ENCODE results near the gene LSMEM2. TPM values are rescaled to one million over a fixed set of nuclear protein-coding genes. Genes with fewer than 3 reads are reported as not detected.
A peak's percentile ranks its signal among the peaks of the same experiment; 100 is the strongest.

The LSMEM2 gene
- polyA plus RNA-seq, 1 donor (not counting 4 experiments of a cell fraction or from before 2014, with no cell fraction given) = not detected

- Histone ChIP-seq H3K79me2 (ENCODE audit: control insufficient read depth, insufficient read depth, low read length) (peaks cover 55% of the 10 kb centered on the region), H3K36me3 (ENCODE audit: control insufficient read depth in 2 of 2, extremely low read depth in 1 of 2, insufficient read depth in 2 of 2, low read length in 2 of 2) (peaks cover 8 to 11% of the 10 kb centered on the region in 2 experiments), H3K9ac (ENCODE audit: control insufficient read depth, extremely low read depth, insufficient read depth, low read length) (peak overlapping the region; percentile 88), H3K27me3 (ENCODE audit: control insufficient read depth, extremely low read depth, insufficient read depth, low read length) (no peaks in the 10 kb centered on the region), H3K9me3 (ENCODE audit: control insufficient read depth, low read depth, low read length) (no peaks in the 10 kb centered on the region), H2AFZ (ENCODE audit: control insufficient read depth, low read length) (no peak overlapping the region), H3K4me1 (ENCODE audit: control insufficient read depth, extremely low read depth, insufficient read depth, low read length) (peaks cover 25% of the 10 kb centered on the region), H3K9me1 (ENCODE audit: control insufficient read depth, extremely low read depth, insufficient read depth, low read length) (peaks cover 2% of the 10 kb centered on the region), H3K4me2 (ENCODE audit: control insufficient read depth, extremely low read depth, insufficient read depth, low read depth, low read length) (peak overlapping the region; percentile 98), H3K27ac (ENCODE audit: control insufficient read depth, insufficient read depth, low read length) (peak overlapping the region; percentile 76), H3K4me3 (ENCODE audit: control insufficient read depth in 2 of 3, extremely low read depth in 1 of 3, insufficient read depth in 2 of 3, low read depth in 1 of 3, low read length in 3 of 3) (peak overlapping the region; percentile 76 to 98 (median 97)), H4K20me1 (ENCODE audit: control insufficient read depth, extremely low read depth, insufficient read depth, low read length) (peaks cover 11% of the 10 kb centered on the region)
- TF ChIP-seq CTCF (optimal IDR thresholded peaks at IDR 0.05 in 1 of 3, IDR thresholded peaks at IDR 0.05 in 1 of 3, conservative IDR thresholded peaks at IDR 0.05 in 1 of 3; ENCODE audit: extremely low read depth in 1 of 3, insufficient read depth in 2 of 3, low read length in 3 of 3) (no peak), EZH2 (IDR thresholded peaks at IDR 0.05; ENCODE audit: low read length) (no peak)
- FAIRE-seq (no peak), DNase-seq (ENCODE audit: low read depth, low spot score) (no peak)
- dilution Hi-C loops (cut with MboI; ENCODE audit: extremely low pct_ligation_motif_present, low sequenced_read_pairs) = no loop called here
Measured at GRCh38 chr3:50236484-50237132, 42.3 kb upstream of the LSMEM2 start.

GRCh38 chr3:50237133-50237651 lies 41.7 kb upstream of the LSMEM2 start:
- Histone ChIP-seq H3K27ac (ENCODE audit: control insufficient read depth, insufficient read depth, low read length) (peak overlapping the region; percentile 76), H2AFZ (ENCODE audit: control insufficient read depth, low read length) (no peak overlapping the region), H3K27me3 (ENCODE audit: control insufficient read depth, extremely low read depth, insufficient read depth, low read length) (no peaks in the 10 kb centered on the region), H3K4me2 (ENCODE audit: control insufficient read depth, extremely low read depth, insufficient read depth, low read depth, low read length) (peak overlapping the region; percentile 98), H3K9me3 (ENCODE audit: control insufficient read depth, low read depth, low read length) (no peaks in the 10 kb centered on the region), H3K9me1 (ENCODE audit: control insufficient read depth, extremely low read depth, insufficient read depth, low read length) (peaks cover 3% of the 10 kb centered on the region), H3K36me3 (ENCODE audit: control insufficient read depth in 2 of 2, extremely low read depth in 1 of 2, insufficient read depth in 2 of 2, low read length in 2 of 2) (peaks cover 8 to 11% of the 10 kb centered on the region in 2 experiments), H3K4me1 (ENCODE audit: control insufficient read depth, extremely low read depth, insufficient read depth, low read length) (peaks cover 31% of the 10 kb centered on the region), H4K20me1 (ENCODE audit: control insufficient read depth, extremely low read depth, insufficient read depth, low read length) (peaks cover 14% of the 10 kb centered on the region), H3K4me3 (ENCODE audit: control insufficient read depth in 2 of 3, extremely low read depth in 1 of 3, insufficient read depth in 2 of 3, low read depth in 1 of 3, low read length in 3 of 3) (peak overlapping the region; percentile 76 to 98 (median 97)), H3K9ac (ENCODE audit: control insufficient read depth, extremely low read depth, insufficient read depth, low read length) (peak overlapping the region; percentile 88), H3K79me2 (ENCODE audit: control insufficient read depth, insufficient read depth, low read length) (peaks cover 60% of the 10 kb centered on the region)
- dilution Hi-C loops (cut with MboI; ENCODE audit: extremely low pct_ligation_motif_present, low sequenced_read_pairs) = no loop called here
- DNase-seq (ENCODE audit: low read depth, low spot score) = no peak
- TF ChIP-seq EZH2 (IDR thresholded peaks at IDR 0.05; ENCODE audit: low read length) (no peak), CTCF (optimal IDR thresholded peaks at IDR 0.05 in 1 of 3, IDR thresholded peaks at IDR 0.05 in 1 of 3, conservative IDR thresholded peaks at IDR 0.05 in 1 of 3; ENCODE audit: extremely low read depth in 1 of 3, insufficient read depth in 2 of 3, low read length in 3 of 3) (no peak)
- FAIRE-seq = peak; percentile 77

All from keratinocyte (primary cell).